GM18909 (cell line): ENCODE data around the gene BLVRA.

Source experiments
- ATAC-seq: cut with Tn5 transposase; IDR thresholded peaks from one replicate; pipeline ENCODE4 v1.9.1; 2021; ENCODE audit warnings: mild to moderate bottlenecking; ENCODE audit not compliant: unreplicated experiment, poor library complexity

Gene BLVRA

GRCh38 chr7:43749383-43749940 is 9.0 kb upstream of the BLVRA start:
- no peak for ATAC-seq

- ATAC-seq: peak; percentile 20
These were observed 8.2 kb upstream of the BLVRA start for GRCh38 chr7:43750016-43750887.

GRCh38 chr7:43752411-43752810 is 6.1 kb upstream of the BLVRA start:
- no peak for ATAC-seq

DNA sequence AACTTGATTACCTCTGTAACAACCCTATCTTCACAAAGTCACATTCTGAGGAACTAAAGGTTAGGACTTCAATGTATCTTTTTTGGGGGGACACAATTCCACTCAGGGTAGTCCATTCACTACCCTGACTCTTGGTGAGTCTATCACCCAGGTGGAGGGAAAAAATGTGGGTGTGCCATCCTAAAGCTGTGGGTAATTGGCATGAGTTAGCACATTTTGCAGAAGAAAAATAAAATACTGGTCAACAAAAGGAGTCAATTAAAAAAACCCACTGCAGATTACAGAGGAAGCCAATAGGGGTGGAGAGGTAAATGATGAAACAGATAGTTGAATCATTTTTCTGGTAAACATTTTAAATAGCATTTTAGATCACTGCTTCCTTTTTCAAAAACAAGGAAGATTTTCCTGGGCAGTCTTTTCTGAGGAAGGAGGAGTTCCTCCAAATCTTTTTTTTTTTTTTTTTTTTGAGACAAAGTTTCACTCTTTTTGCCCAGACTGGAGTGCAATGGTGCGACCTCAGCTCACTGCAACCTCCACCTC is 5.1 kb upstream of the BLVRA start:
- ATAC-seq: no peak

- ATAC-seq: no peak
These were observed 4.6 kb upstream of the BLVRA start for GRCh38 chr7:43753843-43754242.

GRCh38 chr7:43754596-43754995 is 3.9 kb upstream of the BLVRA start:
- no peak for ATAC-seq

DNA sequence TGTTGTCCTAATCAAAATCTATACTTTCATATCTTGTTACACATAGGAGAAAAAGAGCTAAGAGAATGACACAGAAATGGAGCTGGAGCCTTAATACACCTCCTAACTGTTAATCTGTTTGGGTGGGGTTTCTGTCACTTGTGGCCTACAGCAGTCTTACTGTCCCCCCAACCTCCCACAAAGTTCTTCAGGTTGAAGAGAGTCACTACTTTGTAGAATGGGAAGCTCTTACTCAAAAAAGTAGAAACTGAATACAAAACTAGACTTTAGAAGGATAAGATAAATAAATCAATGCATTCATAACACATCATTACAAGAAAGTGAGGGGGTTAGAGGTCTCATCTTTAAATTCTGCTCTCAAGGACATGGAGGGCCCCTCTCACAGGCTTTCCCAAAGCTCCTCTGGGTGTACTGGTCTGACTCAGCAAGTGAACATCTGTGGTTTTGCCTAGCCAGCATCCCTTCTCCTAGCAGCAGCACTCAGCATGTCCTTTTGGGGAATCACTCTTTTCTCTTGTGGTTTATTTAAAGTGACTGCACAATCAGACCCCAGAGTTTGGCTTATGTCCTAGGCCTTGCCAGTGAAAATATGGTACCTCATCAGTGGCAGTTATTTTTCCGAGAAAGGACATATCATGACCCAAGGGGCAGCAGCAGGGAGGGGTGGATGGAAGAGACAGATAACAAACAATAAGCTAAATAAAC is 2.0 kb upstream of the BLVRA start:
- no peak for ATAC-seq

- no peak for ATAC-seq
These were observed 1.3 kb upstream of the BLVRA start for GRCh38 chr7:43757073-43757720.

- ATAC-seq: peak; percentile 61
These were observed 573 bp downstream of the BLVRA start for GRCh38 chr7:43758822-43759683.

- no peak for ATAC-seq
These were observed 2.4 kb downstream of the BLVRA start for GRCh38 chr7:43760861-43761260.

GRCh38 chr7:43761382-43761781 is 2.9 kb downstream of the BLVRA start:
- no peak for ATAC-seq

DNA sequence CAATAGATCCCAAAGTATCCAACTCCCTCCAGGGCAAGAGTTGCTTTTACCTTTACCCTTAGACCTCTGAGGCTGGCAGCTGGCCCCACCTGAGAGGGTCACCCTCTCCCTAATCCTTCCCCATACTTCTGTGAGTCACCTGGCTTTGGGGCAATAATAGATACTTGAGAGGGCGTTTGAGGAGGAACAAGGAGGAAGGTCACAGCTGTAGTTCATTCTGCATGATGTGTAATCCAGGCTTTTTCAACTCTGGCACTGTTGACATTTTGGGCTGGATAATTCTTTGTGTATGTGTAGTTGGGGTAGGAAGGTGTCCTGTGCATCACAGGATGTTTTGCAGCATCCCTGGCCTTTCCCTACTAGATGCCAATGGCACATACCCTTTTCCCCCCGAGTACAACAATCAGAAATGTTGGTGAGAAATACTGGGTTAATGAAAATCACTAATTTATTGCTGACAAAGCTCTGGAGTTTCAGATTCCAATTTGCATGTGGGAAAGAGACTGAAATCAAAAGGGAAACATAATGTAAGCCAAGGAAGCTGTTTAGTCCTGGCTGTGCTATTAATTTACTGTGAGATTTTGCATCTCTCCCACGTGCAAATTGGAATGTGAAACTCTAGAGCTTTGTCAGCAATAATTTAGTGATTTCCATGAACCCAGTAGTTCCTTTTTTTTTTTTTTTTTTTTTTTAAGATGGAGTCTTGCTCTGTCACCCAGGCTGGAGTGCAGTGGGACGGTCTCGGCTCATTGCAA is 3.6 kb downstream of the BLVRA start:
- ATAC-seq: no peak

DNA sequence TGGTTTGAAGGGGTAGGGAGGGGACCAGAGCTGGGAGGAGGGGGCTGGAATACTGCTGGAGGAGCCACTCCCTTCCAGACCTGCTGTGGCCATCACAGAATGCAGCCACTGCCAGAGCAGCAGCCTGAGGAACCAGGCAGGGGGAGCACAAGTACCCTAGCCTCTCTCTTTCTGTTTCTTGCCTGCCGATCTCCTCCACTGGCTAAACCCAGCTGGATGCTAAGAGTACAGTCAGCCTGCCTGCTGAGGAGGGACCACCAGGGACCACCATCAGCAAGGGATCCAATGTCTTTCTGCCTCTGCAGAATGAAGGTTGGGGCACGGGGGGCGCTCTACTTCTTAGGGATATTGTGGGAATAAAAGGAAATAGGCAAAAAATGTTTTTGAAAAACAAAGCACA is 4.7 kb downstream of the BLVRA start:
- ATAC-seq: no peak

GRCh38 chr7:43764039-43764761 is 5.7 kb downstream of the BLVRA start:
- peak; percentile 54 for ATAC-seq

DNA sequence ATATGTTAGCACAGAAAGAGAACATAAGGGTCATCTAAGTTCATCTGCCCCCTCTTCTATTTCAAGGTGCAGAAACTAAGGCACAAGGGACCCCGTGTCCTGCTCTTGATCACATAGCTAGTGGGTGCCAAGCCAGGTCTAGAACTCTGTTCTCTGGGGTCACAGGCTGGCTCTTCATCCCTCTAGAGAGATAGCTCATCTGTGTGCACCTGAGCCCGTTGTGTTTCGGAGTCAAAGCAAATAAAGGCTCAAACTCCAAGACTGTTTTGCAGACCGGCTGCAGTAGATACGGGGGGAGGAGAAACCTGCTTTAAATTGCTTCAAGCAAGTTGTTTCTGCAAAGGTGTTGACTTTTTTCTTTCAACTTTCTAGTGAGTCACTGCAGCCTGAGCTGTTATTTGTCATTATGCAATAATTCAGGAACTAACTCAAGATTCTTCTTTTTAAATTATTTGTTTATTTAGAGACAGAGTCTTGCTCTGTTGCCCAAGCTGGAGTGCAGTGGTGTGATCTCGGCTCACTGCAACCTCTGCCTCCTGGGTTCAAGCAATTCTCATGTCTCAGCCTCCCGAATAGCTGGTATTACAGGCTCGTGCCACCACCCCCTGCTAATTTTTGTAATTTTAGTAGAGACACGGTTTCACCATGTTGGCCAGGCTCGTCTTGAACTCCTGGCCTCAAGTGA is 6.5 kb downstream of the BLVRA start:
- ATAC-seq: no peak

DNA sequence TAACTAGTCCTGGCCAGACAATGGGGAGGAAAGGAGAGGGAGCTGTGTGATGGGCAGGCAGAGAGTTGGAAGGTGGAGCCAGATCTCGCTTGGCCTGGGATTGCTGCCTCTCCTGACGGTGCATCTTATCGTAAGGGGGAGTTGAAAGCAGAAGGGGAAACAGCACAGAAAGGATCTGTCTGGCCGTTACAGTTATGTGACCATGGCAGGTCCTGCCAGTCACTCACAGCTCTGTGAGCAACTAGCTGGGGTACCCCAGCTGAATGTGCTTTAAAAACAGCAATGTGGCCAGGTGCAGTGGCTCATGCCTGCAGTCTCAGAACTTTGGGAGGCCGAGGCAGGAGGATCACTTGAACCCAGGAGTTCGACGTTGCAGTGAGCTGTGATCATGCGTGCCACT is 8.1 kb downstream of the BLVRA start:
- no peak for ATAC-seq

DNA sequence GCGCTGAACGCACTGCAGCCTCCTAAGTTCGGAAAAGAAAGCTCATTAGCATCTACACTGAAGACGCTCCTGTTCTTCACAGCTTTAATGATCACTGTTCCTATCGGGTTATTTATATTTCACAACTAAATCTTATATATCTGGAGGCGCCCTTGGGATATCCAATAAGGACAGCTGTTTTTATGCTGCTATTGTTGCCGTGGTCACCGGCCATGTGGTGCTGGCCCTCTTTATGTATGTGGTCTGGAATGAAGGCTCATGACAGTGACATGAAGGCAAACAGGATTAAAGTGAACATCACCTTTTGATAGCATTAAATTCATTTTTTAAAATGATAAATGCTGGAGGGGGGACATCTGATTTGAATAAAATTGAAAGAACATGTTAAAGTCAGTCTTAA is 8.8 kb downstream of the BLVRA start:
- ATAC-seq: no peak
